ENCODE data around the gene RIN2.

GRCh38 chr20:19730706-19731105 lies 27.4 kb upstream of the RIN2 start:
- no peak for TF ChIP-seq ZBTB33 (IDR thresholded peaks at IDR 0.05; ENCODE audit: extremely low read depth, insufficient replicate concordance, low read length)
- TF ChIP-seq CTCF (IDR thresholded peaks at IDR 0.05 in 2 of 3, conservative IDR thresholded peaks at IDR 0.05 in 1 of 3; ENCODE audit: borderline replicate concordance in 1 of 3, insufficient read depth in 1 of 3, low read depth in 2 of 3, low read length in 2 of 3), result no peak
- TF ChIP-seq ZNF274 (IDR thresholded peaks at IDR 0.05; ENCODE audit: low read depth, low read length), result no peak
- TF ChIP-seq POLR2A (IDR thresholded peaks at IDR 0.05; ENCODE audit: borderline replicate concordance, extremely low read depth, insufficient read depth, insufficient read length), result no peak
- TF ChIP-seq REST (IDR thresholded peaks at IDR 0.05; ENCODE audit: low read depth), result no peak
- no peak for TF ChIP-seq EZH2phosphoT487 (IDR thresholded peaks at IDR 0.05; ENCODE audit: borderline replicate concordance)
- TF ChIP-seq YY1 (IDR thresholded peaks at IDR 0.05; ENCODE audit: extremely low read depth, insufficient replicate concordance, low read depth, low read length), result no peak
- no peak for TF ChIP-seq POLR2AphosphoS5 (IDR thresholded peaks at IDR 0.05; ENCODE audit: low read depth, low read length)
- no peak for TF ChIP-seq EGR1 (IDR thresholded peaks at IDR 0.05; ENCODE audit: low read depth)
- TF ChIP-seq SP1 (IDR thresholded peaks at IDR 0.05; ENCODE audit: low read depth), result no peak
- no peak for TF ChIP-seq JUND (IDR thresholded peaks at IDR 0.05)
- no peak for TF ChIP-seq MAX (IDR thresholded peaks at IDR 0.05)
- no peak for TF ChIP-seq CEBPB (IDR thresholded peaks at IDR 0.05; ENCODE audit: low read depth)

All from HCT116 (cell line).